Breast epithelium (tissue), 4 donors: ENCODE results near the gene RELB. TPM values are rescaled to one million over a fixed set of nuclear protein-coding genes. Genes with fewer than 3 reads are reported as not detected.

Experiments
- DNase-seq, 2 donors: peaks; one replicate each; pipeline ENCODE4 v3.0.0-alpha.2; 2019; ENCODE audit warnings: low spot score in 2 of 2
- H3K27ac ChIP-seq, 2 donors: fragments of 200-600 bp; sonication (generic) in 1 of 2; one replicate each; pipeline ENCODE4 v1.5.1; 2016 to 2019; ENCODE audit warnings: mild to moderate bottlenecking in 1 of 2
- H3K27me3 ChIP-seq, 2 donors: fragments of 200-600 bp; sonication (generic) in 1 of 2; one replicate each; pipeline versions ENCODE4 v1.5.1 to v1.6.0; 2017 to 2019; ENCODE audit warnings: control low read depth in 1 of 2, mild to moderate bottlenecking in 1 of 2
- H3K36me3 ChIP-seq: fragments of 200-600 bp; one replicate; pipeline ENCODE4 v1.5.1; 2019
- H3K4me1 ChIP-seq, 2 donors: fragments of 200-600 bp; sonication (generic); one replicate each; pipeline ENCODE4 v1.5.1; 2016 to 2019; ENCODE audit warnings: control low read depth in 1 of 2
- H3K4me3 ChIP-seq, 3 donors: fragments of 200-600 bp; sonication (generic); 1 replicate in 2 of 3; 2 replicates in 1 of 3; pipeline ENCODE4 v1.5.1; 2016 to 2019; ENCODE audit warnings: mild to moderate bottlenecking in 3 of 3, moderate library complexity in 2 of 3
- H3K9me3 ChIP-seq, 2 donors: fragments of 200-600 bp; sonication (generic) in 1 of 2; one replicate each; pipeline ENCODE4 v1.5.1; 2016 to 2019; ENCODE audit warnings: control low read depth in 1 of 2
- POLR2A ChIP-seq: fragments of 450-650 bp; IDR thresholded peaks from one replicate; pipeline ENCODE4 v1.6.1; 2016; ENCODE audit warnings: antibody characterized with exemption, mild to moderate bottlenecking, moderate library complexity
- POLR2AphosphoS5 ChIP-seq, 3 donors: sonication (generic); formaldehyde crosslinking; IDR thresholded peaks; one replicate each; pipeline ENCODE4 v1.6.1; 2017; ENCODE audit warnings: antibody characterized with exemption in 3 of 3
- intact Hi-C: fragments of 100-400 bp; cut with DNase I; formaldehyde crosslinking; loops from one replicate; pipeline ENCODE4 v1.15.1; 2023; ENCODE audit warnings: low total_unique reads
- total RNA-seq, 3 donors: library from RNA; depleted of rRNA; stranded (reverse); fragments of >200 nt; gene quantifications; one replicate each; pipeline ENCODE4 v1.1.0, GENCODE V29; 2016
- TF ChIP-seq, protein P1 (sequence below), 3 donors: fragments of 450-650 bp; IDR thresholded peaks; one replicate each; pipeline ENCODE4 v1.5.1; 2016 to 2017; ENCODE audit warnings: antibody characterized with exemption in 3 of 3, mild to moderate bottlenecking in 3 of 3, moderate library complexity in 3 of 3

The RELB gene
- total RNA-seq, 3 donors from 2014 or later, result 5.8 to 12.5 (median 8.2) TPM

DNA sequence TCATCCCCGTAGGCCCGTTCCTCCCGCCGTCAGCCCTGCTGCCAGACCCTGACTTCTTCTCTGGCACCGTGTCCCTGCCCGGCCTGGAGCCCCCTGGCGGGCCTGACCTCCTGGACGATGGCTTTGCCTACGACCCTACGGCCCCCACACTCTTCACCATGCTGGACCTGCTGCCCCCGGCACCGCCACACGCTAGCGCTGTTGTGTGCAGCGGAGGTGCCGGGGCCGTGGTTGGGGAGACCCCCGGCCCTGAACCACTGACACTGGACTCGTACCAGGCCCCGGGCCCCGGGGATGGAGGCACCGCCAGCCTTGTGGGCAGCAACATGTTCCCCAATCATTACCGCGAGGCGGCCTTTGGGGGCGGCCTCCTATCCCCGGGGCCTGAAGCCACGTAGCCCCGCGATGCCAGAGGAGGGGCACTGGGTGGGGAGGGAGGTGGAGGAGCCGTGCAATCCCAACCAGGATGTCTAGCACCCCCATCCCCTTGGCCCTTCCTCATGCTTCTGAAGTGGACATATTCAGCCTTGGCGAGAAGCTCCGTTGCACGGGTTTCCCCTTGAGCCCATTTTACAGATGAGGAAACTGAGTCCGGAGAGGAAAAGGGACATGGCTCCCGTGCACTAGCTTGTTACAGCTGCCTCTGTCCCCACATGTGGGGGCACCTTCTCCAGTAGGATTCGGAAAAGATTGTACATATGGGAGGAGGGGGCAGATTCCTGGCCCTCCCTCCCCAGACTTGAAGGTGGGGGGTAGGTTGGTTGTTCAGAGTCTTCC lies 36.3 kb downstream of the RELB start:
- no peaks in the 10 kb centered on the region for H3K36me3 ChIP-seq
- no peak overlapping the region for H3K4me3 ChIP-seq
- no peak overlapping the region for H3K27ac ChIP-seq
- DNase-seq, result no peak
- H3K27me3 ChIP-seq, result no peaks in the 10 kb centered on the region
- intact Hi-C loops, result no loop called here
- TF ChIP-seq, protein P1, sequence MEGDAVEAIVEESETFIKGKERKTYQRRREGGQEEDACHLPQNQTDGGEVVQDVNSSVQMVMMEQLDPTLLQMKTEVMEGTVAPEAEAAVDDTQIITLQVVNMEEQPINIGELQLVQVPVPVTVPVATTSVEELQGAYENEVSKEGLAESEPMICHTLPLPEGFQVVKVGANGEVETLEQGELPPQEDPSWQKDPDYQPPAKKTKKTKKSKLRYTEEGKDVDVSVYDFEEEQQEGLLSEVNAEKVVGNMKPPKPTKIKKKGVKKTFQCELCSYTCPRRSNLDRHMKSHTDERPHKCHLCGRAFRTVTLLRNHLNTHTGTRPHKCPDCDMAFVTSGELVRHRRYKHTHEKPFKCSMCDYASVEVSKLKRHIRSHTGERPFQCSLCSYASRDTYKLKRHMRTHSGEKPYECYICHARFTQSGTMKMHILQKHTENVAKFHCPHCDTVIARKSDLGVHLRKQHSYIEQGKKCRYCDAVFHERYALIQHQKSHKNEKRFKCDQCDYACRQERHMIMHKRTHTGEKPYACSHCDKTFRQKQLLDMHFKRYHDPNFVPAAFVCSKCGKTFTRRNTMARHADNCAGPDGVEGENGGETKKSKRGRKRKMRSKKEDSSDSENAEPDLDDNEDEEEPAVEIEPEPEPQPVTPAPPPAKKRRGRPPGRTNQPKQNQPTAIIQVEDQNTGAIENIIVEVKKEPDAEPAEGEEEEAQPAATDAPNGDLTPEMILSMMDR (IDR thresholded peaks at IDR 0.05), result no peak
- no peak for TF ChIP-seq POLR2A
- TF ChIP-seq POLR2AphosphoS5 (IDR thresholded peaks at IDR 0.05), result no peak
- peaks cover 8 to 14% of the 10 kb centered on the region in 2 donors for H3K4me1 ChIP-seq
- no peaks in the 10 kb centered on the region for H3K9me3 ChIP-seq

DNA sequence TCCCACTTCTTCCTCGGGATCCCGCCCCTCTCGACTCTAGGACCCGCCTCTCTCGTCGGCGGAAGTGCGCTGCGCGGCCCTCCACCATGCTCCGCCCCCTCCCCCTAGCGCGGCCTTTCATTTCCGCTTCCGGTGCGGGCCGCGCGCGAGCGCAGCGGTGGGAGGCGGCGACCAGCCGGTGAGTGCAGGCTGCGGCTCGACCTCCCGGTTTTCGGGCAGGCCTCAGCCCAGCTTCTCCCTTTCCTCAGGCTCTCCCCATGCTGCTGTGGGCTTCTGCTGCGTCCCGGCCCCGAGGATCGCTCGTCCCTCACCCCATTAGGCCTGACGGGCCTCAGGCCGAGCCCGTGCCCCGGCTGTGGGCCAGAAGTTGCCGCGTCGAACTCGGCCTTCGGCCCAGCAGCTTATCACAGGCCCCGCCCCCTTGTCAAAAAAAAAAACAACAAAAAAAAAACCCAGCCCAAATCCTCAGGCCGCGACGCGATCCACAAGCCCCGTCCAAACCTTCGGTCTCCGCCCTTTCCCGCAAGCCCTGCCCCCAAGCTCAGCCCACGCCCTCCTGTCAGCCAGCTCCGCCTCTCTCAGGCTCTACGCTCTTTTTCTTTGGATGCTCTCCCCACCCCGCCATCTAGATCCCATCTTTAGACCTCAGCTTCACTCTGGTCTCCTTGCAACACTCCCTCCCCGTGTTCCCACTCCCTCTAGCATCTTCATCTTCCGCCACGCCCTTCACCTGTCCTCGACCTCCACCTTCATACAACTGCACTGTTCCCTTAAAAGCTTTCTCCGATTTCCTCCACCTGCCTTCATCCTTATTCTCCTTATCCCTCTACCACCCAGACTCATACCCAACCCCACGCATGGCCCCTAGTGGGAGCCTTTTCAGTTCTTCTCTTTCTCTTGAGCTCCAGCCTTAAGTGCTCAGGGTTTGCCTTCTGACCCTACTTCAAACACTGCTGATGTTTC lies 37.9 kb downstream of the RELB start, which contains the start of gene CLASRP:
Gene CLASRP, plus strand, starts transcription at position 115 of the 963 bp plus-strand sequence. CDS start 1,168 bp downstream, outside the sequence.
- peaks cover 8 to 14% of the 10 kb centered on the region in 2 donors for H3K4me1 ChIP-seq
- TF ChIP-seq POLR2A (peak; percentile 93), POLR2AphosphoS5 (IDR thresholded peaks at IDR 0.05) (peak; percentile 95 to 98 (median 98))
- TF ChIP-seq, protein P1 (IDR thresholded peaks at IDR 0.05), result no peak
- peak within 1 kb of the TSS; percentile 95 to 96 for H3K27ac ChIP-seq
- intact Hi-C loops, result no loop called here
- no peaks in the 10 kb centered on the region for H3K36me3 ChIP-seq
- peak; percentile 84 to 92 for DNase-seq
- peak within 1 kb of the TSS; percentile 82 to 91 (median 86) for H3K4me3 ChIP-seq
- no peaks in the 10 kb centered on the region for H3K9me3 ChIP-seq
- no peaks in the 10 kb centered on the region for H3K27me3 ChIP-seq

DNA sequence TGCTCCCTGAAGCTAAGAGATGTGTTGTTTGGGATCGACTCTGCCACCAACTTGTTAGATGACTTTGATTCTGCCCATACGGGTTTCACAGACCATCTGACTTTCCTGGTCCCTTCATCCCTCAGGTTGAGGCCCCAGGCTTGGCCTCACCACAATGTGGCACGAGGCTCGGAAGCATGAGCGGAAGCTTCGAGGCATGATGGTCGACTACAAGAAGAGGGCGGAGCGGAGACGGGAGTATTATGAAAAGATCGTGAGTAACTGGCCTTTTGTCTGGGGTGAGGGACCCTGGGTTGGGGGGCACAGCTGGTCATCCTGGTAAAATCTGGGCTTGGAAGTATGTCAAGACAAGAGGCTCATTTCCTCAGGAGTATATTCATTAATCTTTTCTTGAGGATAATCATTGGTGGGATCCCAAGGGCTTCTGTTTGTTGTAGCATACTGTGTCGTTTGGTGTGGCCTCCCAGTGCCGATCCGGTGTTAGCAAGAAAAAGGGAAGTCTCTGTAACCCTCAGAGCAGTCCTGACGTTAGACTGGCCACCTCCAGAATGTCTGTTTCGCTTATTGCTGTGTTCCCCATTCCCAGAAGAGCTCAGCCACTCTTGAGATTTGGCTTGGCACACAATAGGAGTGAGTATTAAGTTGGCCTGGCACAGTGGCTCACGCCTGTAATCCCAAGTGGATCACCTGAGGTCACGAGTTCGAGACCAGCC lies 39.0 kb downstream of the RELB start:
- intact Hi-C loops, result no loop called here
- Histone ChIP-seq H3K4me1 (peaks cover 8 to 14% of the 10 kb centered on the region in 2 donors), H3K36me3 (no peaks in the 10 kb centered on the region)

DNA sequence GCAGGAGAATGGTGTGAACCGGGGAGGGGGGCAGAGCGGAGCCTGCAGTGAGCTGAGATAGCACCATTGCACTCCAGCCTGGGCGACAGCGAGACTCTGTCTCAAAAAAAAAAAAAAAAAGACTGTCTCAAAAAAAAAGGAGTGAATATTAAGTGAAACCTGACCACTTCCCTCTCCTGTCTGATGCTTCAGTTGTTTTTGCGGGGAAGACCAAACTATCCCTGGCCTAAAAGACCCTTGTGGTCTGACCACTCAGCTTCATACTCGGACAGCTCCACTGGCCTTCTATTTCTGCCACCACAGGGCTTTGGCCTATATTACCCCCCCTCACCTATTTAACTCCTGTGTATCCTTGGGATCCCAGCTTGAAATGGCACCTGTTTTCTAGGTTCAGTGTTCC lies 39.9 kb downstream of the RELB start:
- H3K27me3 ChIP-seq, result no peaks in the 10 kb centered on the region
- no peaks in the 10 kb centered on the region for H3K36me3 ChIP-seq
- H3K9me3 ChIP-seq, result no peaks in the 10 kb centered on the region
- H3K4me3 ChIP-seq, result no peak overlapping the region
- intact Hi-C loops, result no loop called here
- H3K27ac ChIP-seq, result no peak overlapping the region
- no peak for DNase-seq
- peaks cover 8 to 19% of the 10 kb centered on the region in 2 donors for H3K4me1 ChIP-seq
- TF ChIP-seq POLR2AphosphoS5 (IDR thresholded peaks at IDR 0.05) (no peak), POLR2A (no peak)
- TF ChIP-seq, protein P1 (IDR thresholded peaks at IDR 0.05), result no peak

More for the DNA sequence above, 39.0 kb downstream of the RELB start:
- H3K27me3 ChIP-seq, result no peaks in the 10 kb centered on the region
- H3K4me3 ChIP-seq, result peak overlapping the region; percentile 82 to 91 (median 86)
- H3K27ac ChIP-seq, result peak overlapping the region in 1 of 2 donors; percentile 95
- DNase-seq, result no peak
- no peaks in the 10 kb centered on the region for H3K9me3 ChIP-seq
- TF ChIP-seq, protein P1 (IDR thresholded peaks at IDR 0.05), result no peak
- TF ChIP-seq POLR2A, result no peak
